ENCODE measurements around the gene VWA8.

Gene VWA8

GRCh38 chr13:41960637-41961465, at the start of gene VWA8:
TSS of gene VWA8 (minus strand) at chr13:41961109. CDS start at chr13:41961015, 94 bp downstream.
- peak; percentile 14 for DNase-seq (ENCODE audit: low read depth)

- DNase-seq (ENCODE audit: low read depth): no peak
These were observed 48.1 kb upstream of the VWA8 start for GRCh38 chr13:42009057-42009456.

GRCh38 chr13:42007844-42008243, 46.9 kb upstream of the VWA8 start:
- DNase-seq (ENCODE audit: low read depth): no peak

GRCh38 chr13:42002066-42002465, 41.2 kb upstream of the VWA8 start:
- DNase-seq (ENCODE audit: low read depth): no peak

- no peak for DNase-seq (ENCODE audit: low read depth)
These were observed 40.7 kb upstream of the VWA8 start for GRCh38 chr13:42001580-42001979.

GRCh38 chr13:42000846-42001245, 39.9 kb upstream of the VWA8 start:
- DNase-seq (ENCODE audit: low read depth): no peak

- no peak for DNase-seq (ENCODE audit: low read depth)
These were observed 36.5 kb upstream of the VWA8 start for GRCh38 chr13:41997396-41997795.

- DNase-seq (ENCODE audit: low read depth): no peak
These were observed 35.0 kb upstream of the VWA8 start for GRCh38 chr13:41995946-41996345.

- no peak for DNase-seq (ENCODE audit: low read depth)
These were observed 34.4 kb upstream of the VWA8 start for GRCh38 chr13:41995336-41995735.

- DNase-seq (ENCODE audit: low read depth): no peak
These were observed 33.8 kb upstream of the VWA8 start for GRCh38 chr13:41994696-41995095.

- DNase-seq (ENCODE audit: low read depth): no peak
These were observed 31.0 kb upstream of the VWA8 start for GRCh38 chr13:41991936-41992335.

- DNase-seq (ENCODE audit: low read depth): no peak
These were observed 27.3 kb upstream of the VWA8 start for GRCh38 chr13:41988244-41988643.

GRCh38 chr13:41985788-41986508, 25.0 kb upstream of the VWA8 start:
- peak; percentile 74 for DNase-seq (ENCODE audit: low read depth)

GRCh38 chr13:41981951-41982715, 21.2 kb upstream of the VWA8 start:
- no peak for DNase-seq (ENCODE audit: low read depth)

GRCh38 chr13:41978007-41978406, 17.1 kb upstream of the VWA8 start:
- no peak for DNase-seq (ENCODE audit: low read depth)

GRCh38 chr13:41976476-41976875, 15.6 kb upstream of the VWA8 start:
- DNase-seq (ENCODE audit: low read depth): no peak

- no peak for DNase-seq (ENCODE audit: low read depth)
These were observed 13.5 kb upstream of the VWA8 start for GRCh38 chr13:41974262-41974900.

- no peak for DNase-seq (ENCODE audit: low read depth)
These were observed 12.4 kb upstream of the VWA8 start for GRCh38 chr13:41973247-41973741.

- no peak for DNase-seq (ENCODE audit: low read depth)
These were observed 10.9 kb upstream of the VWA8 start for GRCh38 chr13:41971848-41972247.

- DNase-seq (ENCODE audit: low read depth): no peak
These were observed 10.0 kb upstream of the VWA8 start for GRCh38 chr13:41970918-41971317.

GRCh38 chr13:41970022-41970421, 9.1 kb upstream of the VWA8 start:
- DNase-seq (ENCODE audit: low read depth): no peak

GRCh38 chr13:41969072-41969471, 8.2 kb upstream of the VWA8 start:
- DNase-seq (ENCODE audit: low read depth): no peak
